Right atrium auricular region (tissue), 2 donors: ENCODE results near the gene CCDC116. TPM values are rescaled to one million over a fixed set of nuclear protein-coding genes. Genes with fewer than 3 reads are reported as not detected.

ENCODE experiments used
- DNase-seq: peaks from one replicate; pipeline ENCODE4 v3.0.0-alpha.2; 2019; ENCODE audit warnings: low spot score
- H3K27ac ChIP-seq, 2 donors: fragments of 200-600 bp; sonication (generic); 1 replicate in 1 of 2; 2 replicates in 1 of 2; pipeline ENCODE4 v1.5.1; 2016 to 2019
- H3K27me3 ChIP-seq, 2 donors: fragments of 200-600 bp; sonication (generic); one replicate each; pipeline versions ENCODE4 v1.5.1 to v1.6.0; 2017 to 2019
- H3K36me3 ChIP-seq: fragments of 200-600 bp; sonication (generic); one replicate; pipeline ENCODE4 v1.5.1; 2016
- H3K4me1 ChIP-seq, 2 donors: fragments of 200-600 bp; sonication (generic); one replicate each; pipeline versions ENCODE4 v1.5.1 to v1.6.0; 2017 to 2019
- H3K4me3 ChIP-seq, 2 donors: fragments of 200-600 bp; sonication (generic); 1 replicate in 1 of 2; 2 replicates in 1 of 2; pipeline ENCODE4 v1.5.1; 2017 to 2019; ENCODE audit warnings: mild to moderate bottlenecking in 1 of 2, moderate library complexity in 1 of 2
- H3K9me3 ChIP-seq, 2 donors: fragments of 200-600 bp; sonication (generic); one replicate each; pipeline ENCODE4 v1.5.1; 2019
- total RNA-seq, 2 donors: library from RNA; depleted of rRNA; stranded (reverse); fragments of >200 nt; gene quantifications; one replicate each; pipeline ENCODE4 v1.1.0, GENCODE V29; 2016
- TF ChIP-seq, protein P1 (sequence below), 2 donors: fragments of 200-600 bp; sonication (generic); IDR thresholded peaks; one replicate each; pipeline ENCODE4 v1.5.1; 2019; ENCODE audit warnings: antibody characterized with exemption in 2 of 2

Gene CCDC116
- total RNA-seq, 2 donors from 2014 or later: not detected

DNA sequence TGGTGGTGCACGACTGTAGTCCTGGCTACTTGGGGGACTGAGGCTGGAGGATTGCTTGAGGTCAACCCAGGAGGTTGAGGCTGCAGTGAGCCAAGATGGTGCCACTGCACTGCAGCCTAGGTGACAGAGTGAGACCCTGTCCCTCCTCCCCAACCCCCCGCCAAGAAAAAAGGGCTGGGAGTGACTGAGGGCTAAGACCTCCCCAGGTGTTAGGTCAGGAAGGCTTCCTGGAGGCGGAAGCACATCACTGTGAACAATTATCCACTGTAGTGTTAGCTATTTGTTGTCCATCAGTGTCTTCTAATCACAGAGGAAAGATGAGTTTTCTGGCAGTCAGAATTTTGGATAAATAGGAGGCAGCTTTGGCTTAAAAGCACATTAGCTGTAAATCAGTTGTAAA lies 11.5 kb upstream of the CCDC116 start:
- DNase-seq: no peak
- no peaks in the 10 kb centered on the region for H3K9me3 ChIP-seq
- H3K27me3 ChIP-seq: no peaks in the 10 kb centered on the region
- TF ChIP-seq, protein P1, sequence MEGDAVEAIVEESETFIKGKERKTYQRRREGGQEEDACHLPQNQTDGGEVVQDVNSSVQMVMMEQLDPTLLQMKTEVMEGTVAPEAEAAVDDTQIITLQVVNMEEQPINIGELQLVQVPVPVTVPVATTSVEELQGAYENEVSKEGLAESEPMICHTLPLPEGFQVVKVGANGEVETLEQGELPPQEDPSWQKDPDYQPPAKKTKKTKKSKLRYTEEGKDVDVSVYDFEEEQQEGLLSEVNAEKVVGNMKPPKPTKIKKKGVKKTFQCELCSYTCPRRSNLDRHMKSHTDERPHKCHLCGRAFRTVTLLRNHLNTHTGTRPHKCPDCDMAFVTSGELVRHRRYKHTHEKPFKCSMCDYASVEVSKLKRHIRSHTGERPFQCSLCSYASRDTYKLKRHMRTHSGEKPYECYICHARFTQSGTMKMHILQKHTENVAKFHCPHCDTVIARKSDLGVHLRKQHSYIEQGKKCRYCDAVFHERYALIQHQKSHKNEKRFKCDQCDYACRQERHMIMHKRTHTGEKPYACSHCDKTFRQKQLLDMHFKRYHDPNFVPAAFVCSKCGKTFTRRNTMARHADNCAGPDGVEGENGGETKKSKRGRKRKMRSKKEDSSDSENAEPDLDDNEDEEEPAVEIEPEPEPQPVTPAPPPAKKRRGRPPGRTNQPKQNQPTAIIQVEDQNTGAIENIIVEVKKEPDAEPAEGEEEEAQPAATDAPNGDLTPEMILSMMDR (IDR thresholded peaks at IDR 0.05): no peak
- no peak overlapping the region for H3K4me3 ChIP-seq
- H3K36me3 ChIP-seq: peaks cover 7% of the 10 kb centered on the region
- H3K4me1 ChIP-seq: peaks cover 0 to 48% of the 10 kb centered on the region in 2 donors
- H3K27ac ChIP-seq: no peak overlapping the region

DNA sequence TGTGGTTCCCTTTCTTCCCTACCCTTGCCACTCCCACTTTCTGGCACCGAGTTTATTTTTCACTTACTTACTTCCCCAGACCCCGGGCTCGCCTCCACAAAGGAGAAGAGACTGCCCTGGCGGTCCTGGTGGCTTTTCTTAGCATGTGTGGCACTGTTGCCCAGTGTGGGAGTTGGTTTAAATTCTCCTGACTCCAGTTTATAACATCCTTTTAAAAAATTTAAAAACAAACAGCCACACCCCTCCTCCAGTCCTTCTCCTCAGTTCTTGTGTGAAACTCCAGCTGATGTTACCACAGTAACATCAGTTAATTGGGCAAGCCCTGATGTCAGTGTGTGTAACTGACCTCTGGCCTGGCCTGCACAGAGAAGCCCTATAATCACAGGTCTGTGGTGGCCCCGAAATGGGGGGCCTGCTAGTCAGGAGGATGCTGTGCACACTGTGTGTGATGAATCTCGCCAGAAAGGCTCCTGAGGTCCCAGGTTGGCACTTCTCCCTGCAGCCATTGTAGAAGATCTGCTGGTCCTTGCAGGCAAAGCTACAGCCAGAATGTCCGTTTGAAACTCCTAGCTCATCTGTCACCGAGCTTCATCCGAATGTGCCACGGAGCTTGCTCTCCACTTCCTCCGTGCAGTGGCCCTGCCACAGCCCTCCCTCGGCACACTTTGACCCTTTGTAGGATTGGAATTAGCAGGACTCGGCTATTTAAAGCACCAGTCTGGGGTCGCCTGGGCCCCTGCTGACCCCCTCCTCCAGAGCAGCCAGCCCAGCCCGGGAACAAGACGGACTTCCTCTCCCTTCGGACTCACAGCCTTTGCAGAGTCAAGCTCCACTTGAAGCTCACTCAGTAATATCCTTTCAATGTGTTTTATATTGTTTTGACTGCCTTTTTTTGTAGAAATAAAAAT lies 10.3 kb upstream of the CCDC116 start:
- TF ChIP-seq, protein P1 (IDR thresholded peaks at IDR 0.05): no peak
- no peak for DNase-seq

DNA sequence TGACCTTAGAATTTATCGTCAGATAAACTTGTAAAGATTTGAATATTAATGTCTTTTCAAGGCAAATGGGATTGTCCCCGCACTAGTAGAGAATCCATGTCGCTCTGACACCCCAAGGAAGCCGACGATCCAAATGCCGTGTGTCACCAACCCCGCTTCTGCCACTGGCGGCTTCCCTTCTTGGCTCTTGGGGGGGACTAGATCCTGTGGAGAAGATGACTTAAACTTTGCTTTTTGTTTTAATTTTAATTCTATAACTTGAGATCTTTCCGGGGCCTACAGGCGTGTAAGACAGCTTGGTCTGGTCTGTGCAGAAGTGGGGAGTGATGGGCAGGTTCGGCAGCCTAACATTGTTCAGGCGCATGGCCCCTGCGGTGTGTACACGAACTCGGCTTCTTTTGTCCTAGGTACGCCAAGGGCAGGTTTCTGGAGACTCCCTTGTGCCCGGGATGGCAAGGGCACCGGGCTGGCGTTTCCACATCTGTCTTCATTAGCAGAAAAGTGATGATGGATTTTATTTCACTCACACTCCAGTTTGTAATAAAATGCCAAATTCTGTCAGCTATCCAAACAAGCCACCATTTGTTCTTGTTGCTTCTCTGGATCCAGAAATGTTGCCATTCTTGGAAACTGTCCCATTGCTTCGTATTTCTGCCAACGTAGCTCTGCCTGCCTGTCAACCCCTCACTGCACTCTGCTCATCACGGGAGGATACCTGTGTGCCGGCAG lies 9.5 kb upstream of the CCDC116 start:
- no peaks in the 10 kb centered on the region for H3K9me3 ChIP-seq
- TF ChIP-seq, protein P1 (IDR thresholded peaks at IDR 0.05): no peak
- no peak overlapping the region for H3K4me3 ChIP-seq
- no peak for DNase-seq
- peaks cover 7% of the 10 kb centered on the region for H3K36me3 ChIP-seq
- H3K27ac ChIP-seq: peak overlapping the region; percentile 29 to 51
- H3K27me3 ChIP-seq: no peaks in the 10 kb centered on the region
- H3K4me1 ChIP-seq: peaks cover 0 to 48% of the 10 kb centered on the region in 2 donors

More for the DNA sequence above, 10.3 kb upstream of the CCDC116 start:
- no peak overlapping the region for H3K27ac ChIP-seq
- no peaks in the 10 kb centered on the region for H3K27me3 ChIP-seq
- no peak overlapping the region for H3K4me3 ChIP-seq
- peaks cover 0 to 48% of the 10 kb centered on the region in 2 donors for H3K4me1 ChIP-seq
- H3K36me3 ChIP-seq: peaks cover 7% of the 10 kb centered on the region
- no peaks in the 10 kb centered on the region for H3K9me3 ChIP-seq

DNA sequence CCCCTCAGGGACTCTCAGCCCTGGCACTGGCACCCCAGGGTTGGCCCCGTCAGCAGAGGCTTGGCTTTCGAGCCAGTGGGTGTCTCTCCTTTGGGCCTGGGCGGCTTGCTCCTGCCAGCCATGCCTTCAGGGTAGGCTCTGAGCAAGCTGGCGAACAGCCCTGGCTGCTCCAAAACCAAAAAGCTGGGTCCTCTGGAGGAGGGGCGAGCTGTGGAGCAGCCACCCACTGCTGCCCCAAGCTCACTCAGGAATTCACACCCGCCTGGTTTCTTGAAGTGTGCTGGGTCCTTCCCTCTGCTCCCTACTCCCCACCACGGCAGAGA lies 9.0 kb upstream of the CCDC116 start:
- no peak for DNase-seq
- Histone ChIP-seq H3K4me1 (peaks cover 0 to 52% of the 10 kb centered on the region in 2 donors), H3K4me3 (no peak overlapping the region), H3K27me3 (no peaks in the 10 kb centered on the region), H3K9me3 (no peaks in the 10 kb centered on the region), H3K36me3 (peaks cover 7% of the 10 kb centered on the region), H3K27ac (peak overlapping the region; percentile 29 to 51)
- TF ChIP-seq, protein P1 (IDR thresholded peaks at IDR 0.05): no peak

DNA sequence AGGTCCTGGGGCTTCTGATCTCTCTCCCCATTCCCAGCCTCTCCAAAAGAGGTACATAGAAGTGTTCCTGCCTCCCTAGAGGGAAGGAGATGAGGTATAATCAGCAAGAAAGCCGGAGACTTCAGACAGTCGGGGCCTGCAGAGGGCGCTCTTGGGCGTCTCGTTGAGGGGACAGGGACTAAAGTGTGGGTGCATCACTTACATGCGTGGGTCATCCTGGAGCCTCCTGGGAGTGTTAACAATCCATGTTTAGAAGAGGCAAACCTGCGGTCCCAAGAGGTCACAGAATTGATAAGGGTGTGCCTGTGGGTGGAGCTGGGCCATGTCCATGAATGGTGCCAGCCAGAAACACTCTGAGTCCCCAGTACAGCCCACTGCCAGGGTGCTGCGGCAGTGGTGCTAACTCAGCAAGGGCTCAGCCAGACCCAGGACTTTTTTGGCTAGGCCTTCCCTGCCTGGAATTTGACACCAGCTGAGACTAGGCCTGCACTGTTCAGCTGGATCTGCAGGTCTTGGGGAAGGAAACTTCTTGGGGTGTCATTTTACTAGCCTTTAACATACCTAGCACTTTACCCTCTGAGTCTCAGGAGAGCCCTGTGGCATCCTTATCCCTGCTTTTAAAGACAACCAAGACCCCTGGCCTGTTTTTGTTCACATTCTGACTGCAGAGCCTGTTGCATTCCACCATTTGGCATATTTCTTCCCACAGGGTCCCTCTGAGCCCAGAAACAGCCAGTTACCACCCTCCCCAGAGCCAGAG lies 8.3 kb upstream of the CCDC116 start:
- no peak for DNase-seq

More for the DNA sequence above, 8.3 kb upstream of the CCDC116 start:
- Histone ChIP-seq H3K27me3 (no peaks in the 10 kb centered on the region), H3K27ac (peak overlapping the region in 1 of 2 donors; percentile 51), H3K4me1 (peaks cover 0 to 59% of the 10 kb centered on the region in 2 donors), H3K36me3 (peaks cover 7% of the 10 kb centered on the region), H3K4me3 (no peak overlapping the region), H3K9me3 (no peaks in the 10 kb centered on the region)
- TF ChIP-seq, protein P1 (IDR thresholded peaks at IDR 0.05): peak in 1 of 2 donors; percentile 51
